HG02571 (cell line): Measurements from ENCODE around the gene SIRPA.

Experiments
- ATAC-seq: cut with Tn5 transposase; IDR thresholded peaks from one replicate; pipeline ENCODE4 v1.9.1; 2021; ENCODE audit warnings: mild to moderate bottlenecking, moderate library complexity; ENCODE audit not compliant: unreplicated experiment

The SIRPA gene

DNA sequence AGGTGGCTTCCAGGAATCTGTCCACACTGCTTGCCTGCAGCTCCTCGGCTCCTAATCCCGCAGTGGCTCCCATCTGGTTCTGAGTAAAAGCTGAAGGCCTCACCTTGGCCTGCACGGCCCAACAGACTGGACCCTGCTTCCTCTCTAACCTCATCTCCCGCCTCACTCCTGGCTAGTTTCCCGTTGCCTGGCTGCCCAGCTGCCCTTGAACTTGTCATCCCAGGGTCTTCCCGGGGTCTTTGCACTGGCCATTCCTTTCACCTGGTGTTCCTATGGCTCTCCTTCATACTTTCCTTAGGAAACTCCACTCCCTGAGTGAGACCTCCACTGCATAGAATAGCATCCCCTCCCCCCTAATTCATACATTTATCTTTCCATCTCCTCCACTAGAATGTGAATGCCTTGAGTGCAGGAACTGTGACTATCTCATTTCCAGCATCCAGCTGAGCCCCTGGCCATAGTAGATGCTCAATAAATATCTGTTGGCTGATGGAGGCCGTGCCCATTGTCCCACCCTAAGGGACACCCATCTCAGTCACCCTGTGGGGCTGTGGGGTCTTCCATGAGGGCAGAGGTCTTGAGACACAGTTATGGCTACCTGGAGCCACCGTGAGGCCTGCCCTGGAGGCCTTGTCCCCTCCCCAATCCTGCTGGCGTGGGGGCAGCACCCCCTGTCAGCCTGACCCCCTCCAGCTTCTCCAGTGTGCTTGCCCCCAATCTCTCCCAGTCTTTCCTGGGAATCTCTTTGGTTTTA is 9.1 kb upstream of the SIRPA start:
- no peak for ATAC-seq

DNA sequence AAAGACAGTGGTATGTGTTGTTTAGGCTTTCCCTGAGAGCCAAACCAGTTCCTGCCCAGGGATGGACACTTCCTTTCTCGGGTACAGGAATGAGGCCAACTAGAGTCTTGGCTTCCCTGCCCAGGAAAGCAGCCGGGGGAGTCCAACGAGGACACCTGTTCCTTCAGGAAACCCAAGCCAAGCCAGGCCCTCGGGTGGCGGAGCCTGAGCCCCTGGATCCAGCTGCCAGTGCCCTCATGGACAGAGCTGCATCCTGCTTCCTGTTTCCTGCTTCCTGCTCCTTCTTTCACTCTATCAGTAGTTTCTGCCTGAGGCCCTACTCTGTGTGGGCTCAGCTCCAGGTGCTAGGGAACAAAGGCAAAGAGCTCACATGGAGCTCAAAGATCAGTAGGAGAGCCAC is 7.9 kb upstream of the SIRPA start:
- no peak for ATAC-seq

GRCh38 chr20:1887756-1888155 is 7.5 kb upstream of the SIRPA start:
- ATAC-seq = no peak

- ATAC-seq = no peak
These were observed 6.3 kb upstream of the SIRPA start for GRCh38 chr20:1888796-1889463.

DNA sequence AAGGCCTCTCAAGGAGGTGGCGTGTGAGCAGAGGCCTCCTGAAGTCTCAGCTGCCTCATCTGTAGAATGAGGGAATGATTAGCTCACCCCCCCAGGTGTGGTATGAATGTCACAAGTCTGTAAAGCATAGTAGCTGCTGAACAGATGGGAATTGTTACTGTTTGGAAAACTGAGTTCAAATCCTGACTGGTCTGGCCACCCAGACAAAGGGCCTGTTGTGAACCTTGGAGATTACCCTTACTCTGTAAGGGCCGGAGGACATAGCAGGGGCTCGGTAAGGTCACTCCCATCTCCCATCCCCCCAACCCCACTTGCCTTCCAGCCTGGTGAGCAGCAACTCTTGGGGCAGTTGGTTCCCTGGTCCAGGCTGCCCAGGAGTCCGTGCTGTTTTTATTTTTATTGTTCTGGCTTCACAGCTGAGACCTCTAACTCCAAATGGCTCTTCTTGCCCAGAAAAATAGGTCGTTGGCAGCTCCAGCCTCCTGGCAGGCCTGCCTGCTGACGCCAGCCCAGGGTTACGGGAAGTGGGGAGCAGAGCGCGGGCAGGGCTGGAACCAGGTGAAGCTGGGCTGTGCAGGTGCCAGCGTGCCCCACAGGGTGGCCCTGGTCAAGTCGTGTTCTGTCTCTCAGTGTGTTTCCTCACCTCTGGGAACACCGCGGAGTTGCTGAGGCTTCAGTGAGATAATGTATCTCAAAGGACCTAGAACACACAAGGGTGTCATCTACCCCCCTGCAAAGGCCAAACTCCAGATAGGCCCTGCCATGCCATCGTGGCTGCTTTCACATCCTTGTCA is 4.5 kb upstream of the SIRPA start:
- ATAC-seq = no peak

DNA sequence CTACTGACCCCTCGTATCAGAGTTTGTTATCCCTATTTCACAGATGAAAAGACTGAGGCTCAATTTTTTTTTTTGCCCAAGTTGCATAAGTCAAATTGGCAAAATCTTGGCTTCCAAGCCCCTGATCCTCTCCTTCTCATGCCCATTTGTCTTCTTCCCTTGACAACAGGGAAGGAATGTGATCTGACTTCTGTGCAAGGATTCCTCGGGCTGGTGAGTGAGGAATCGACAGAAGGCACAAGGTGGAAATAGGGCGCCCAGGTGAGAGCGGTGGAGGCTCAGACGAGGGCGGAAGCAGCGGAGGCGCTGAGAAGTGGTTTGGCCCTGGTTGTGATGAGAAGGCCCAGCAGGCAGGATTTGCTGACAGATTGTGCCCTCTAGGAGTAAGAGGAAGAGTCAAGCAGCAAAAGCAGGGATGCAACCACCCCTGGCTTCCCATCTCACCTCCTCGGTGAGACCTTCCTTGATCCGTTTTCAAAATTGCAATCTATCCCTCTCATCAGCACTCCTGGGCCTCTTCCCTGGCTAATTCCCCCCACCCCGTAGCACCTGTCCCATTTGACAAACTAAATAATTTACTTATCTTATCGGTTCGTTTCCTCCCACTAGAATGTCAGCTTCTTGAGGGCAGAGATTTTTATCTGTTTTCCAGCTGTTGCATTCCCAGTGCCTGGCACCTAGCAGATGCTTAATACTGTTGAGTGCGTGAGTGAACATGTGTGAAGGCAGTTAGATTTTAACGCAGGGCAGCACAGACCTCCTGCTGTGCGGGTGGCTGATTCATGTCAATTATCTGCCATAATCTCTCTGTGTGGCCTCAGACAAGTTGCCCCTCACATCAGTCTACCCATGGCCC is 3.7 kb upstream of the SIRPA start:
- no peak for ATAC-seq

DNA sequence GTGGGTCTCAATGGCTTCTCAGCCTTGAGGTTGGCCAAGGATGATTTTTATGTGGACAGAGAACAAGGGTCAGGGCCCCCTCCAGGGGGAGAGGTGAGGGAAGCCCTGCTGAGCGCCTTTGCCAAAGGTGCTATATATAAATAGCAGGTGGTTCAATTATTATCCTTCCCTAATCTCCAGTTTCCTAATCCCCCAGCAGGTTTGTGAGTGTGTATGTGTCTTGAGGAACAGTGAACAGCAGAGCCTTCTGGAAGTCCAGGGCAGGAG is 3.2 kb upstream of the SIRPA start:
- no peak for ATAC-seq

DNA sequence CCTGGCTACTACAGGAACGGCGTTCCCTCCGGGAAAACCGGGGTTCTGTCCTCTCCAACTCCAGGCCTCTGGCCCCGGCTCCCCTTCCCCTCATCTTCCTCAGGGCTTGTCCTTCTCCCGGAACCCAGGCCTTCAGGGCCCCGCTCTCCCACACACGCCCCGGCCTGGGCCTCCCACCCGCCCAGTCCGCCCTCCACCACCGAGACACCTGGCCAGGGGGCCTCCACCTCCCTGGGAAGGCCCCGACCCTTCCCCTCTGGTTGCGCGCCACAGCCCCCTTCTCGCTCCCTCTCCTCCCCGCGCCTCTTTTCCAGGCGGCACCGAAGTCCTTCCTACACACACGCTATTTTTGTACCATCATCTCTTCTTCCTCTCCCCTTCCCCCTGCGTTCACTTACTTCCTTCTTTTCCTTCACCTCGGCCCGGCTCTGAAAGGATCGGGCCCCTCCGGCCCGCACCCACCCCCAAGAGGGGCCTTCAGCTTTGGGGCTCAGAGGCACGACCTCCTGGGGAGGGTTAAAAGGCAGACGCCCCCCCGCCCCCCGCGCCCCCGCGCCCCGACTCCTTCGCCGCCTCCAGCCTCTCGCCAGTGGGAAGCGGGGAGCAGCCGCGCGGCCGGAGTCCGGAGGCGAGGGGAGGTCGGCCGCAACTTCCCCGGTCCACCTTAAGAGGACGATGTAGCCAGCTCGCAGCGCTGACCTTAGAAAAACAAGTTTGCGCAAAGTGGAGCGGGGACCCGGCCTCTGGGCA is 1.3 kb upstream of the SIRPA start:
- no peak for ATAC-seq

DNA sequence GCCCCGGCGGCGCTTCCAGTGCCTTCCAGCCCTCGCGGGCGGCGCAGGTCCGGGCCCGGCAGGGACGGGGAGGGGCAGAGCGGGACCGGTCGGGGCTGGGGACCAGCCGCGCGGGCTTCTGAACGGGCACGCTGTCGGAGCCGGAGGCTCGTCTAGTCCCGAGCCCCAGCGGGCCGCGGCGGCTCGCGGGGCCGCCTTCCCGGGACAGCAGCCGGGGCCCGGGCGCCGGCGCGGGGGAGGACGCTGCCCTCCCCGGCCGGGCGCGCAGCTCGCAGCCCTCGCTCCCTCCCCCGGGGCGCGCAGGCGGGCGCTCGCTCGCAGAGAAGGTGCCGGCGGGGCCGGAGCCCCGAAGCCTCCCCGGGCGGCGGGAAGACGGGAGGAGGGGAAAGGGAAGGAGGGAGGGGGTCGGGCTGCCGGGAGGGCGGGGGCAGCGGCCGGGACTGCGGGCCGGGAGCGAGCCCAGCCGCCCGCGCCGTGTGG is 696 bp upstream of the SIRPA start:
- ATAC-seq = no peak

GRCh38 chr20:1895674-1896483 is 672 bp downstream of the SIRPA start:
- no peak for ATAC-seq

GRCh38 chr20:1896484-1897258 is 1.5 kb downstream of the SIRPA start:
- no peak for ATAC-seq

DNA sequence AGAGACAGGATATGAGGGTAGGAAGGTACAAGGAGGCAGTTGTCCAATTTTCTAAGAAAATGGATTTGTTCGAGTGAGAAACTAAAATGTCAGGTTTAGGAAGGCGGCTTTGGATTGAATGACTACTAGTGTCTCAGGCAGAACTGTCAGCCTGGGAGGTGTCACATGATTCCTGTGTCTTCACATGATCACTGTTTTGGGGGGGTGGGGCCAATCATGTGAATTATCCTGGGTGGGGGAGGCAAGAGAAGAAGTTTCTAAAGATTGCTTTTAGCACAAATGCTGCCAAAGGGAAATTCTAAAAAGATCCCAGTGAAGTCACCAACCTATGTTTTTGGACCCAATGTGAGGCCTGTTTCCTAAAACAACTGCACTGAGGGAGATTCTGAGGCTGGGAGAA is 2.3 kb downstream of the SIRPA start:
- ATAC-seq = no peak

GRCh38 chr20:1897965-1898464 is 2.8 kb downstream of the SIRPA start:
- ATAC-seq = peak; percentile 59

DNA sequence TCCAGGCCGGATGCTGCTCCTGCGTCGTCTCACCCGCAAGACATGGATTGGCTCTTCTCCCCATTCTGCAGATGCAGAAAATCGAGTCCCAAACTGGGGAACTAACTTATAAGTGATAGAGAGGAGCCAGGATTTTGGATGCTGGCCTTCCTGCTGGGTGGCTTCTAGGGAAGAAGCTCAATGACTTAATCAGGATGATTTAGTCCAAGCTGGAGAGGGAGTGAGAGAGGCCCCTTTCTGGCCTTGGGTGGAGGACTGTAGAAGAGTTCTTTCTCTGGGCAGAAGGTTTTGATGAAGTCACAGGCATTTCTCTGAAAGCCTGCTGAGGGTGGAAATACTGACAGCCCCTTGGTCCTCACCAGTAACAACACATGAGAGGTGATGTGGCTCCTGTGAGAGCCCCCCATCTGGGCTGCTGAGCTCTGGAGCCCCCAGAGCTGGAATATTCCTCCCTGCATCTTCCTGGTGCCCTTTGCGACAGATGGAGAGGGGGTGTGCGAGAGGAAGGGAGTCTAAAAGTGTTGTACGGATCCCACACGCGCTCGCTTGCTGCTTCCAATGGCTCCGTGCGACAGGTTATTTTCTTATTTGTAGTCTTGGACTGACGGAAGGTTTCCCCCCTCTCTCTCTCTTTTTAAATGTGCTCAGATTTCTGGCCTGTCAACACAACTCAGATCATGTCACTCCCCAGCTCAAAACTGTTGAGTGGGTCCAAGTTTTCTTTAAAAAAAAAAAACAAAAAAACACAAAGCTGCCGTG is 3.5 kb downstream of the SIRPA start:
- no peak for ATAC-seq

GRCh38 chr20:1899241-1899525 is 4.0 kb downstream of the SIRPA start:
- ATAC-seq = no peak

- ATAC-seq = no peak
These were observed 5.2 kb downstream of the SIRPA start for GRCh38 chr20:1900321-1900801.

GRCh38 chr20:1901704-1902103 is 6.5 kb downstream of the SIRPA start:
- no peak for ATAC-seq

- ATAC-seq = no peak
These were observed 7.0 kb downstream of the SIRPA start for GRCh38 chr20:1902188-1902587.
